IPS DF 4.7 (cell line): ENCODE data around the gene RABGAP1L.
A peak's percentile ranks its signal among the peaks of the same experiment; 100 is the strongest.
"Not testable (repeated sequence)": the region's sequence is repeated elsewhere in the genome, so short reads cannot be mapped to it uniquely, and the experiment has no call there.

ENCODE experiments used
- DNase-seq: peaks from one replicate; pipeline ENCODE4 v3.0.0-alpha.2; 2013; ENCODE audit warnings: low spot score; ENCODE audit errors: extremely low read depth

The RABGAP1L gene

DNA sequence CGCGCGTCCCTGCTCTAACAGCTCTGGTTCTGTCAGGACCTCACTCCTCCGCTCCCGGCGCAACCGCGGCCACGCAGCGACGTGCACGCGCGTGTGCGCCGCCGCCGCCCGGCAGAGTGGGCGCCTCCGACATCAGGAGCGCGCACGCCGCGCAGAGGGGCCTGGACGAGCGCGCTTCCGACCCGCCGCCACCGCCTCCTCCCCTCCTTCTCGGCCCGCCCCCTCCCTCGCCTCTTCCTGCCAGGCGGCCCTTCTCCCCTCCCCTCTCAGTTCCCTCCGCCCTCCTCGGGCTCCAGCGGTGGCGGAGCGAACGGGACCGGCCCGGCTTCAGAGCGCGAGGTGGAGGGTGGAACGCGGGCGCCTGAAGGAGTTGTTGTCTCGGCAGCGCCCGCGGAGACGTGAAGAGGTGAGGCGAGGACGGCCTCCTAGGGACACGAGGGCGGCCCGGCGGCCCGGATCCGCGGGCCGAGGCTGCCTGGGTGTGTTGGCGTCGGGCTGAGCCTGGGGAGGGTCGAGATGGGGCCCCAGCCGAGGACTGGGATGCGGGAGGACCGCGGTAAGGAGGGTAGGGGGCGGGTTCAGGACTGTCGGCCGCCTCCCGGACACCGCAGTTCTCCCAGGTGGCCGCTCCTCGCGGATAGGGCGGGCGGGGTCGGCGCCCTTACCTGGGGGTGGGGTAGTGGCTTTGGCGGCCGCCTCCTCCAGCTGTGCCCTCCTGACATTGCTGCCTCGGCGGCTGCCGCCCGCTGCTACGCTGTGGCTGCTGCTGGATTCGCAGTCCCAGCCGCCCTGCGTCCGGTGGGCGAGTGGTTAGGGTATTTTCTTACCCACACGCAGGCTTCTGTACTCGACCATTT is at the start of gene RABGAP1L:
Gene RABGAP1L, plus strand, starts transcription at position 269 of the 857 bp plus-strand sequence.
- DNase-seq: peak; percentile 41

GRCh38 chr1:174110053-174110452 is 49.3 kb upstream of the RABGAP1L start:
- no peak for DNase-seq

- no peak for DNase-seq
These were observed 46.7 kb upstream of the RABGAP1L start for GRCh38 chr1:174112489-174113162.

GRCh38 chr1:174114106-174114505 is 45.2 kb upstream of the RABGAP1L start:
- no peak for DNase-seq

DNA sequence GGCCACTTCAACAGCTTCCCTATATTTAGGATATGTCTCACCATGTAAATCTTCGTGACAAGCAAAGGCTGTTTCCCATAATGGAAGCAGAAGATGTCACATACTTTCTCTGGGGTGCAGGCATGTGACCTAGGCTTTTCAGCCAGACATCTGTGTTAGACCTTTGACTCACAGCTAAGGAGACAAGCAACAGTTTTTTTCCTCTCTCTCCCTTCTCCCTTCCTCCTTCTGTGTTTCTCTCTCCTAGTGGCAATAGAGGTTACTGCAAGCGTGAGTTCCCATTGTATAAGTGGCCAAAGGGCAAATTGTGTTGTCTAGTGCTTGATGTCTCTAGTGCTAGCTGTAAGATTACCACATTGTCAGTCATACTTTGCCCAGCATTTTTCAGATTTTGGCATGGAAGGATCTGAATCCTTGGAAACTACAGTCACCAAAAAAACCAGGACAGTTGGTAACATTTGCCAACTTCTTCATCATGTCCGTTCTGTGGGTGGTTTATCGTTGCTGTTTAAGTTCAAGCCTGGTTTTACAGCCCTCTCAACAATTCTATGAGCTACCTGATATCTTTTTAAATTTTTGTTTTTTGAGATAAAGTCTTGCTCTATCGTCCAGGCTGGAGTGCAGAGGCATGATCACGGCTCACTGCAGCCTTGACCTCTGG is 44.4 kb upstream of the RABGAP1L start:
- DNase-seq: peak; percentile 75

GRCh38 chr1:174116042-174116441 is 43.3 kb upstream of the RABGAP1L start:
- no peak for DNase-seq

DNA sequence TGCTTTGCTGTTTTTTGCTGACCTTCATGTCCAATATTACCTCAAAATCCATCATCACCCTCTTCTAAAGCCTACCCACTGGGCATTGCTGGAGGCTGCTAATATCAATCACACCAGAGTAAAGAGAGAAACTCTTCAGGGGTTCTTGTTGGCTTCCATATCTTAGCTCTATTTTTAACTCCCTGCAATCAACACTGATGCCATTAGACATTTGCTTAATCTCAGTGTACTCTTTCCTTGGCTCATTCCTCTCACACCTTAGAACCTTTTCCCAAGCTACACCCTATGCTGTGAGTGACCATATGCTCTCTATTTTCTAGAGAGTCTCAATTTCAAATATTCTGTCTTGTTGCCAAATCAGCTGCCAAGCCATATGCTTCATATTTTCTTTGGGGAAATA is 40.6 kb upstream of the RABGAP1L start:
- no peak for DNase-seq

GRCh38 chr1:174122318-174122717 is 37.0 kb upstream of the RABGAP1L start:
- DNase-seq: not testable (repeated sequence)

DNA sequence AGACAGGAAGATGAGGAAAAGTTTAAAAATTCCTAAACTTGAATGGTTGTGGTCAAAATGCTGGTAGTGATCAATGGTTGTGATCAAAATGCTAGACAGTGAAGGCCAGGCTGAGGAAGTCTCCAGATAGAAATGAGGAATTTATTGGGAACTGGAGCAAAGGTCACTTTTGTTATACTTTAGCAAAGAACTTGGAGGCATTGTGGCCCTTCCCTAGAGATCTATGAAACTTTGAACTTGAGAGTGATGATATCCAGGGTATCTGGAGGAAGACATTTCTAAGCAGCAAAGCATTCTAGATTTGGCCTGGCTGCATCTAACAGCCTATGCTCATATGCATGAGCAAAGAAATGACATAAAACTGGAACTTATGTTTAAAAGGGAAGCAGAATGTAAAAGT is 35.5 kb upstream of the RABGAP1L start:
- DNase-seq: no peak

DNA sequence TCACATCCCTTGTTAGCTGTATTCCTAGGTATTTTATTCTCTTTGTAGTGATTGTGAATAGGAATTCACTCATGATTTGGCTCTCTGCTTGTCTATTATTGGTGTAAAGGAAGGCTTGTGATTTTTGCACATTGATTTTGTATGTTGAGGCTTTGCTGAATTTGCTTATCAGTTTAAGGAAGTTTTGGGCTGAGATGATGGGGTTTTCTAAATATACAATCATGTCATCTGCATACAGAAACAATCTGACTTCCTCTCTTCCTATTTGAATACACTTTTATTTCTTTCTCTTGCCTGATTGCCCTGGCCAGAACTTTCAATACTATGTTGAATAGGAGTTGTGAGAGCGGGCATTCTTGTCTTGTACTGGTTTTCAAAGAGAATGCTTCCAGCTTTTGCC is 32.1 kb upstream of the RABGAP1L start:
- DNase-seq: not testable (repeated sequence)

DNA sequence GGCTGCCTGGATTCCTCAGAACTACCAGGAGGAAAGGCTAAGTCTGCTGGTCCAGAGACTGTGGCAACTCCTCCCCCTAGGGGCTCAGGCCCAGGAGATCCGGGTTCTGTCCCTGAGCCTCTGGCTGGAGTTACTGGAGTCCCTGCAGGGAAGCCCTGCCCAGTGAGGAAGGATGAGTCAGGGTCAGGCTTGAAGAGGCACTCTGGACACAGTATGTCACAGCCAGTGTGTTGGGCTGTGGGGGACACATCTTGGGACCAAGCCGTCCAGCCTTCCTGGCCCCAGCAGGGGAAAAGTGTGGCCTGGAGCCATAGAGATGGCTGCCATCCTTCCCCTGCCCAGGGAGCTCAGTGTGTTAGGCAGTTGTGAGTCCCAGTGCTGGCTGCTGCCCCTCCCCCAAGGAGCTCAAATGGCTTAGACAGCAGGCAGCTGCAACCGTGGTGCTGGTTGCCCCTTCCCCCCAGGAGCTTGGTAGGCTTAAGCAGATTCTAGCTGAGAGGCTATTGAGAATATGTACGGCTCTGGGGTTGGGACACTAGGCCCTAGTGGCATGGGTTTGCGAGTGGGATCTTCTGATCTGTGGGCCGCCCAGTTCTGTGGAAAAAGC is 28.2 kb upstream of the RABGAP1L start:
- DNase-seq: no peak

DNA sequence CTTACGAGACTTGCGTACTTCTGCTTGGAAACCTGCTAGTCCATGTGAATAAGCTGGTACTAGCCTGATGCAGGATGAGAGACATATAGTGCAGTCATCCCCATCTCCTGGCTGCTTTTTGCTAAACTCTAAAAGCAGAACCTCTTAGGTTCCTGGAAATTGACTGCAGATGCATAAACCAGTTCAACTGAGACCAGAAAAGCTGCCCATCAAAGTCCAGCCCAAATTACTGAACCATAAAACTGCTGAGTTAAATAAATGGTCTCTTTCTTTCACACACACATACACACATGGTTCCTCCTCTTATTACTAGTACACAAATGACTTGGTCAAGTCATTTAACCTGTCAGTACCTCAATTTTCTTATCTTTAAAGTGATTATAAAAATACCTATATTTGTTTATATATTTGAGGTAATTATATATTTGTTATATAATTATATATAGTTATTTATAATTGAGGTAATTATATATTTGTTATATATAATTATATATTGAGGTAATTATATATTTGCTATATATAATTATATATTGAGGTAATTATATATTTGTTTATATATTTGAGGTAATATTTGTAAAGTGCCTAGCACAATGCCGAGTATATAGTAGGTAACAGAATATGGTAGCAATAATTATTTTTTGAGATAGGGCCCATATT is 25.2 kb upstream of the RABGAP1L start:
- no peak for DNase-seq

DNA sequence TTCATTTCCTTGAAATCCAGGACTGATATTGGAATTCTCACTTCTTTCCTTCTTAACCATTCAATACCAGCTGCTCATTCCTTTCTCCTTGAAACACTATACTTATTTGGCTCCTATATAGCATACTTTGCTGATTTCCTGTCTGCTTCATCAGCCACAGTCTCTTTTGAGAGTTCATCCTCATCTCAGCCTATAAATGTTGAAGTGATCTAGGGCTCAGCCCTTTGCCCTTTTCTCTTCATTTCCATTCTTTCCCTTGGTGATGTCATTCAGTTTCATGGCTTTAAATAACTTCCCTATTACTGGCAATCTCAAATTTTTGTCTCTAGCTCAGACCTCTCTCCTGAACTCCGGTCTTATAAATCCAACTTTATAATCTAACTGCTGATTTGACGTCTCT is 24.1 kb upstream of the RABGAP1L start:
- DNase-seq: no peak

GRCh38 chr1:174136714-174137113 is 22.6 kb upstream of the RABGAP1L start:
- no peak for DNase-seq

DNA sequence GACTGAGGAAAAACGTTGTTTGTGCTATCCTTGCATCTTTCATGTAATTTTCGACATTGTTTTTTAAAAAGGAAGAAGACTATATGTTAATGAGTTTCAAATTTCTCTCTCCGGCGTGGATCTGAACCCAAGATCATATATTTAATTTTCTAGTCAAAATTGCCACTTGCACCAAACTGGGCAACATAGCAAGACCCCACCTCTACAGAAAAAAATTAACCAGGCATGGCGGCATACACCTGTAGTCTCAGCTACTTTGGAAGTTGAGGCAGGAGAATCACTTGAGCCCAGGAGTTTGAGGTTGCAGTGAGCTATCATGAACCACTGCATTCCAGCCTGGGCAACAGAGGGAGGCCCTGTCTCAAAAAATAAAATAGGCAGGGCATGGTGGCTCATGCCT is 16.5 kb upstream of the RABGAP1L start:
- no peak for DNase-seq

DNA sequence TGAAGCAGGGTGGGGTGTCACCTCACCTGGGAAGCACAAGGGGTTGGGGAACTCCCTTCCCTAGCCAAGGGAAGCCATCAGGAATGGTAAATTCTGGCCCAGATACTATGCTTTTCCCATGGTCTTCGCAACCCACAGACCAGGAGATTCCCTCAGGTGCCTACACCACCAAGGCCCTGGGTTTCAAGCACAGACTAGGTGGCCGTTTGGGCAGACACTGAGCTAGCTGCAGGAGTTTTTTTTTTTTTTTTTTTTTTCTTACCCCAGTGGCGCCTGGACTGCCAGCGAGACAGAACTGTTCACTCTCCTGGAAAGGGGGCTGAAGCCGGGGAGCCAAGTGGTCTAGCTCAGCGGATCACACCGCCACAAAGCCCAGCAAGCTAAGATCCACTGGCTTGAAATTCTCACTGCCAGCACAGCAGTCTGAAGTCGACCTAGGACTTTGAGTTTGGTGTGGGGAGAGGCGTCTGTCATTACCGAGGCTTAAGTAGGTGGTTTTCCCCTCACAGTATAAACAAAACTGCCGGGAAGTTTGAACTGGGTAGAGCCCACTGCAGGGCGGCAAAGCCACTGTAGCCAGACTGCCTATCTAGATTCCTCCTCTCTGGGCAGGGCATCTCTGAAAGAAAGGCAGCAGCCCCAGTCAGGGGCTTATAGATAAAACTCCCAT is 15.5 kb upstream of the RABGAP1L start:
- DNase-seq: not testable (repeated sequence)

GRCh38 chr1:174144397-174144783 is 14.9 kb upstream of the RABGAP1L start:
- not testable (repeated sequence) for DNase-seq

GRCh38 chr1:174149216-174149615 is 10.1 kb upstream of the RABGAP1L start:
- no peak for DNase-seq

GRCh38 chr1:174150499-174150898 is 8.8 kb upstream of the RABGAP1L start:
- DNase-seq: no peak

- no peak for DNase-seq
These were observed 6.9 kb upstream of the RABGAP1L start for GRCh38 chr1:174152427-174152826.
